Adrenal gland (tissue), 5 donors: Measurements from ENCODE around the gene FLT3LG.
A peak's percentile ranks its signal among the peaks of the same experiment; 100 is the strongest.

Experiments
- POLR2A ChIP-seq, 2 donors: fragments of 450-650 bp; IDR thresholded peaks; one replicate each; pipeline ENCODE4 v1.6.1; 2017; ENCODE audit warnings: antibody characterized with exemption in 2 of 2, mild to moderate bottlenecking in 2 of 2, moderate library complexity in 1 of 2
- TF ChIP-seq, protein P1 (sequence below), 6 experiments: fragments of 450-650 bp in 4 of 6; fragments of 200-600 bp in 2 of 6; sonication (generic) in 1 of 6; IDR thresholded peaks; 1 replicate in 5 of 6; 2 replicates in 1 of 6; pipeline versions ENCODE4 v1.5.1 to v1.8.0; 2016 to 2021; ENCODE audit warnings: antibody characterized with exemption in 6 of 6, mild to moderate bottlenecking in 2 of 6, moderate library complexity in 1 of 6
- donor health status: DM: no; HTN: no; CAD: no.

DNA sequence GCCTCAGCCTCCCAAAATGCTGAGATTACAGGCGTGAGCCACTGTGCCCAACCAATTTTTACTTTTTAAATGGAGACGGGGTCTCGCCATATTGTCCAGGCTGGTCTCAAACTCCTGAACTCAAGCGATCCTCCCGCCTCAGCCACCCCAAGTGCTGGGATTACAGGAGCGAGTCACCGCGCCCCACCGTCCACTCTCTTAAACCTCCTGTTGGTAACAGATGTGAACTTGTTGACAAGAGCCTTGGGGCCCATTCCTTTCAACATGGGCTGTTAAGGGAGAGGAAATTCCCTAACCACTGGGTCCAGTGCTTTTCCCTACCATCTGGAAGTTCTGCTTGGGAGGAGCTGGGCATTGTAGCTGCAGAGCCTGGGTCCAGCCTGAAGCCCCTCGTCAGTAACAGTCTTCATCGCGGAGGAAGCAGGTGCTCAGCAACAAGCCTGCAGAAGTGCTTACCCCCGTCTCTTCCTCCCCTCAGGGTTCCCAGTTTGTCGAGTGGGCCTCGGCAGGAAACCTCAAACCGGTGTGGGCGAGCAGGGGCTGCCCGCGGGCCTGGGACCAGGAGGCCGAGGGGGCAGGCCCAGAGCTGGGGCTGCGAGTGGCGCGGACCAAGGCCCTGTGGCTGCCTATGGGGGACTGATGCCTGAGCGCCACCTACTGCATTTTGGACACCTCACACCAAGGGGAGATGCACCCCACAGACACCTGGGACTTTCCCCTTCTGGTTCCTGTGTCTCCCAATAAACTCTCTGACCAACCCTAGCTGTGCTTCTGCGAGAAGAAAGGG is 4.0 kb upstream of the FLT3LG start:
- TF ChIP-seq, protein P1, sequence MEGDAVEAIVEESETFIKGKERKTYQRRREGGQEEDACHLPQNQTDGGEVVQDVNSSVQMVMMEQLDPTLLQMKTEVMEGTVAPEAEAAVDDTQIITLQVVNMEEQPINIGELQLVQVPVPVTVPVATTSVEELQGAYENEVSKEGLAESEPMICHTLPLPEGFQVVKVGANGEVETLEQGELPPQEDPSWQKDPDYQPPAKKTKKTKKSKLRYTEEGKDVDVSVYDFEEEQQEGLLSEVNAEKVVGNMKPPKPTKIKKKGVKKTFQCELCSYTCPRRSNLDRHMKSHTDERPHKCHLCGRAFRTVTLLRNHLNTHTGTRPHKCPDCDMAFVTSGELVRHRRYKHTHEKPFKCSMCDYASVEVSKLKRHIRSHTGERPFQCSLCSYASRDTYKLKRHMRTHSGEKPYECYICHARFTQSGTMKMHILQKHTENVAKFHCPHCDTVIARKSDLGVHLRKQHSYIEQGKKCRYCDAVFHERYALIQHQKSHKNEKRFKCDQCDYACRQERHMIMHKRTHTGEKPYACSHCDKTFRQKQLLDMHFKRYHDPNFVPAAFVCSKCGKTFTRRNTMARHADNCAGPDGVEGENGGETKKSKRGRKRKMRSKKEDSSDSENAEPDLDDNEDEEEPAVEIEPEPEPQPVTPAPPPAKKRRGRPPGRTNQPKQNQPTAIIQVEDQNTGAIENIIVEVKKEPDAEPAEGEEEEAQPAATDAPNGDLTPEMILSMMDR (IDR thresholded peaks at IDR 0.05), result peak in 1 of 6 experiments; percentile 7
- TF ChIP-seq POLR2A (IDR thresholded peaks at IDR 0.05), result no peak
